ENCODE measurements around the gene KIAA1549.

DNA sequence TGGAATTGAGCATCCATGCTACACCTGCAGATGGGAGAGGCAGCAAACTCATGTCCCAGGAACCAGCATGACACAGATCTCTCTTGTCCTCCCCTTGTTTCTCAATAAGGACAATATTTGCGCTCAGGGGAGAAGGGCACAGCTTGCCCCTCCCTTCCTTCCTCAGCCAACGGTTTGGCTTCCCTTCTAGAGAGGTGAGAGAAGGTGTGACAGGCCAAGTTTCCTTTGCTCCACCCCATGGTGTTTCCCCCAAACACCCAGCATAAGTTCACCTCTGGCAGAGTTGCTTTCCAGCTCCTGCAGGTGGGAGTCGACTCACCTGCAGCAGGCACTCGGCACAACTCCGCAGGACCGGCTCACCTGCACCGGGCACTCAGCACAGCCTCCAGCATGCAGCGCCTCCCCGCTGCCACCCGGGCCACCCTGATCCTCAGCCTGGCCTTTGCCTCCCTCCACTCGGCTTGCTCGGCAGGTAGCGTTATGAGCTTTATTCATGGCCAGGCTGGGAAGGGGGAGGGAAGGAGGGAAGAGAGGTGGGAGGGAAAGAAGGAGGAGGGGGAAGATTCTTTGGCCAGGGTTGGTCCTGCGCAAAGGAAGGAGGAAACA, 183.4 kb downstream of the KIAA1549 start, which contains the start of the genes ATP6V0A4 and TMEM213:
- TF ChIP-seq, protein P1, sequence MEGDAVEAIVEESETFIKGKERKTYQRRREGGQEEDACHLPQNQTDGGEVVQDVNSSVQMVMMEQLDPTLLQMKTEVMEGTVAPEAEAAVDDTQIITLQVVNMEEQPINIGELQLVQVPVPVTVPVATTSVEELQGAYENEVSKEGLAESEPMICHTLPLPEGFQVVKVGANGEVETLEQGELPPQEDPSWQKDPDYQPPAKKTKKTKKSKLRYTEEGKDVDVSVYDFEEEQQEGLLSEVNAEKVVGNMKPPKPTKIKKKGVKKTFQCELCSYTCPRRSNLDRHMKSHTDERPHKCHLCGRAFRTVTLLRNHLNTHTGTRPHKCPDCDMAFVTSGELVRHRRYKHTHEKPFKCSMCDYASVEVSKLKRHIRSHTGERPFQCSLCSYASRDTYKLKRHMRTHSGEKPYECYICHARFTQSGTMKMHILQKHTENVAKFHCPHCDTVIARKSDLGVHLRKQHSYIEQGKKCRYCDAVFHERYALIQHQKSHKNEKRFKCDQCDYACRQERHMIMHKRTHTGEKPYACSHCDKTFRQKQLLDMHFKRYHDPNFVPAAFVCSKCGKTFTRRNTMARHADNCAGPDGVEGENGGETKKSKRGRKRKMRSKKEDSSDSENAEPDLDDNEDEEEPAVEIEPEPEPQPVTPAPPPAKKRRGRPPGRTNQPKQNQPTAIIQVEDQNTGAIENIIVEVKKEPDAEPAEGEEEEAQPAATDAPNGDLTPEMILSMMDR (IDR thresholded peaks at IDR 0.05) = no peak
- TF ChIP-seq POLR2AphosphoS5 (IDR thresholded peaks at IDR 0.05; ENCODE audit: low read depth, low read length) = no peak
- no peak for TF ChIP-seq SIN3A (IDR thresholded peaks at IDR 0.05; ENCODE audit: borderline replicate concordance, insufficient read depth, low read depth, low read length)
